GM19025 (cell line): ENCODE results near the gene EPB41L3.
"Not testable (repeated sequence)": the region's sequence is repeated elsewhere in the genome, so short reads cannot be mapped to it uniquely, and the experiment has no call there.

Source experiments
- ATAC-seq: cut with Tn5 transposase; IDR thresholded peaks from one replicate; pipeline ENCODE4 v1.9.1; 2021; ENCODE audit warnings: mild to moderate bottlenecking, low read depth, moderate library complexity; ENCODE audit not compliant: unreplicated experiment

The EPB41L3 gene

DNA sequence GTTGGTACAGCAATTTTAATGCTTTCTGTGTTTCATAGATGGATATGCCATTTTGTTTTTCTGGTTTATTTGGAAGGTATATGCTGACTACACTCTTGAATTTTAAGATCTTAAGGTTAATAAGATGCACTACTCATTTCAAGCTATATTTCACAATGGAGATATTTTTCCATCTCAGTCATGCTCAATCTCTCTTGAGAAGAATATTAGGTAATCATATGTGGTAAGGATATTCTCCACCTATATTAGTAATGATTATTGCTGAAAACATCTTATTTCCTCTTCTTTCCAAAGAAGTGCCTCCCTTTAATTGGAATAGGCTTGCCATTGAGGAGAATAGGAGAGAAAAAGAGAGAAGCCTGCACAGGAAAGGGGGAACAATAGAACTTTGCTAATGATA is 40.1 kb downstream of the EPB41L3 start:
- ATAC-seq: no peak

GRCh38 chr18:5500158-5500939 is 43.4 kb downstream of the EPB41L3 start:
- ATAC-seq: no peak

- ATAC-seq: no peak
Observed at GRCh38 chr18:5498452-5498851, 45.3 kb downstream of the EPB41L3 start.

- ATAC-seq: no peak
Observed at GRCh38 chr18:5496305-5496704, 47.5 kb downstream of the EPB41L3 start.

DNA sequence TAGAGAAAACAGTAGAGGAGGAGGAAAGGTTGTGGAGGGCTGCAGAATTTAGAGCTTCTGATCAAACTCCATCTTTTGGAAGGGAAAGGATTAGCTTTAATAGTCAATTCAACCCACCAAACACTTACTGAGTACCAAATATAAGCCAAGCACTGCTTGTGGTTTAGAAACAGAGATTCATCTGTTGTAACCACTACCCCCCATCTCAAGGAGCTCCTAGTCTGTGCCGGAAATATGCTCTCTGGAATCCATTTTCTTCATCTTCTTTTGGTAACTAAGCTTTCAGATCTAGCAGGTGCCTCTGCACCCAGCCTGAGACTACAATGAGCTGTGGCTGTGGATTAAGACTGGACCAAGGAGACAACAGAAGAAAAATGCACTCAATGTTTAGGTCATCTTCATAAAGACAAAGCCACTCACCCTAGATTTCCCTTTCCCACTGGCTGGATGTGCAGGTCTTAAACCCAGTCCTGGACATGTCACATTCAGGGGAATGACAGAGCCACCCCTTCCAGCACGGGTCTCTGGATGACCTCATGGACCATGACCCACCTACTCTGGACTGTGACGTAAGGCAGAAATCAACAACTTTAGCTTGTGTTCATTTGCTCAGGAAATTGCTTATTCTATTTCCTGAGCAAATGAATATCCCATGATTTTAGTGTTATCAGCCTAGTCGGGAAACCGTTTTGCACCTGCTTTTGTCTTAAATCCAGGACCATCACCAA is 52.9 kb downstream of the EPB41L3 start:
- no peak for ATAC-seq

GRCh38 chr18:5488844-5489243 is 55.0 kb downstream of the EPB41L3 start:
- ATAC-seq: no peak

- not testable (repeated sequence) for ATAC-seq
Observed at GRCh38 chr18:5488044-5488443, 55.8 kb downstream of the EPB41L3 start.

DNA sequence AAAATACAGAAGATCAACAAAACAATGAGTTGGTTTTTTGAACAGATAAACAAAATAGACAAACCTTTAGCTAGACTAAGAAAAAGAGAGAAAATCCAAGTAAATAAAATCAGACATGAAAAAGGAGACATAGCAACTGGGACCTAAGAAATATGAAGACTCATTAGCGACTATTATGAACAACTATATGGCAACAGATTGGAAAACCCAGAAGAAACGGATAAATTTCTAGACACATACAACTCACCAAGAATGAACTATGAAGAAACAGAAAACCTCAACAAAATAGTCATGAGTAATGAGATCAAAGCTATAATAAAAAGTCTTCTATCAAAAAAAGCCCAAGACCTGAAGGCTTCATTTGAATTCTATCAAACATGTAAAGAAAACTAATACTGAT is 59.3 kb downstream of the EPB41L3 start:
- ATAC-seq: no peak

DNA sequence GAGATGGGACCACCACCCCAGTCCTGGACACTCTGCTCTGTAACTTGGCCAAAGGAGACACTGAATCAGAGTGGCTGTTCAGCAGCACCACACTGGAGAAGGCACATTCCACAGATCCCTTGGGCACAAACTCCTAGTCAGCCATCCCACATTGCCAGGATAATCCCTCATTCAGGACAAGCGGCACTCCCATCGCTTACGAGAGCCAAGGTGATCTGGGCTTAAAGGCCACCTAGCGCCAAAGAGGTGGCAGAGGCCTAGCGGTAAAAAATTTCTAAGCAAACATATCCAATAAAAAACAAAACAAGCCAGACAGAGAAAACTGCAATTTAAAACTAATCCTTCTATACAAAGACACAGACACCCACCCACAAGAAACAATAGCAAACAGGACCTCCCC is 62.2 kb downstream of the EPB41L3 start:
- no peak for ATAC-seq

DNA sequence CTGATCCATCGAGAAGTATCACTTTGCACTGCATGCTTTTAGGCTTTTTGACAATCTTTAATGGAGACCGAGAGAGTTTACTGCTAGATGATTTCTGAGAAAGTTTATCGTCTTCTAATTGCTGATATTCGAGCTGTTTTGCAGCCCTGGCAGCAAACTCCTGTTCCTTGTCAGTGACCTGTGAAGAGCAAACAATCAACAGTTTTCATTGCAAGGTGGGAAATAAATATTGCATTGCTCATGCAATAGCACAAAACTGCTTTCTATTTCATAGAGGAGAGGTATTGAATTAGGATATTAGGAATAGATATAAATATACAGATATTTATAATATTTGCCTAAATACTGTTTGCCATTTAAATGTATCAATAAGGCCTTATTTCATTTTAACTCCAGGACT is 65.5 kb downstream of the EPB41L3 start:
- ATAC-seq: no peak

GRCh38 chr18:5476961-5477800 is 66.6 kb downstream of the EPB41L3 start:
- ATAC-seq: no peak

DNA sequence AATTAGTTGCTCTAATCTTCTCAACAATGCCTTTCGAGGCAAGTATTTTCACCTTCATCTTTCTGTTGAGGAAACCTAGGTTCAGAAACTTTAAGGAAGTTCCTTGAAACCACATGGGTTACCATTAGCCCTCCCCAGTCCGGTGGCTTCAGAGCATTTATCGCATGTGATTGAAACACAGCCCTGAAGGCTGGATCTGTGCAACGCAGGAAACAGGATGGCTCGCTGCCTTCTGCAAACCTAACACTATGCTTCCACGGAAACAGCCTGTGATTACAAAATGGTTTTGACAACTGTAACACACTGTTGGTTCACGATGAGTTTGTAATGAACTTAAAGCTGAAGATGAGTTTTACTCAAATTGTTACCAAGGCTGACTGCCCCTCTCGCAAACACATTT is 68.5 kb downstream of the EPB41L3 start:
- no peak for ATAC-seq

- ATAC-seq: no peak
Observed at GRCh38 chr18:5469340-5469739, 74.5 kb downstream of the EPB41L3 start.

- no peak for ATAC-seq
Observed at GRCh38 chr18:5468394-5468793, 75.4 kb downstream of the EPB41L3 start.

DNA sequence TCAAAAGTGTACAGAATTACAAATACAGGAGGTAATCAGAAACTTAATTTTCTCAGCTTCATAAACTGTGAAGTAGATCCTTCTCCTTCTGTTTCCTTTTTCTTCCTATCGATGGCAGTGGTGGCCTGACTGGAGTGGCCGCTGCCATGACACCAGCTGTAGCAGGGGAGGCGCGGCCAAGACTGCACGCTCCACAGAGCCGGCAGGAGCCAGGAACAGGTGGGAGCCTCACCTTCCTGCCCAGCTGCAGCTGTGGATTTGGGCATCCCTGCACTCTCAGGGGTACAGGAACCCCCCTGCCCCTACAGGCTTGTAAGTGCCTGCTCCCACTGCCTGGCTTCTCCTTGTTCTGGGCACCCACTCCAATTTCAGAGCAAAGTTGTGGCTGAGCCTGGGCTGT is 76.1 kb downstream of the EPB41L3 start:
- ATAC-seq: no peak

- ATAC-seq: no peak
Observed at GRCh38 chr18:5466256-5466655, 77.5 kb downstream of the EPB41L3 start.

- no peak for ATAC-seq
Observed at GRCh38 chr18:5464251-5464650, 79.5 kb downstream of the EPB41L3 start.

DNA sequence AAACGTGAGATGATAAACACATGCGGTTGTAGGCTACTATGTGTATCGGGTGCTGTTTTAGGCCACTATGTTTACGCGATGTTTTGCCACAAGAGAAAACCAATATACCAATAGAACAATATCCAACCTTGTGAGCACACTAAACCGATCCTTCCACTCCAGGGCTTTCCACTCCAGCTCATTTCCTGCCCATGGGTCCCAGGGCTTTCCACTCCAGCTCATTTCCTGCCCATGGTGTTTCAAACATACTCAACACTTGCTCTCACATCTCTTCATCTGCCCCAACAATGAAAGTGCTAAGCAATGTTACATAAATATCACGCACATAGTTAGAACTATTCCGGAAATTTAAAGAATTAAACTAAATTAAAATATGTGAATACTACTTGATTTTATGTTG is 80.0 kb downstream of the EPB41L3 start:
- no peak for ATAC-seq

DNA sequence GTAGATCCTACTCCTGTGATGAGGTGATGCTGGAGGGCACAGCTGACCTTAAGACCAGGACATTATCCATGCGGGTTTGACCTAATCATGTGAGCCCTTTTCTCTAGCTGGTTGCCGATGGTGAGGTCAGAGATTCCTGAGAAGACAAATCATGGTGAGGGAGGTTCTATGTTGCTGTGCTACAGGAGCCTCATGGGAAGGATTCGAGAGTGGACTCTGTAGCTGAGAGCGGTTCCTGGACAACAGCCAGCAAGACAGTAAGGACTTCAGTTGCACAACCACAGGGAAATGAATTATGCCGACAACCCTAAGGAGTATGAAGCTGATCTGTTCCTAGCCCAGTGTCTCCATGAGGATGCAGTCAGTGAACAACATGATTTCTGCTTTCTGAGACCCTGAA is 80.4 kb downstream of the EPB41L3 start:
- no peak for ATAC-seq

GRCh38 chr18:5462227-5462626 is 81.6 kb downstream of the EPB41L3 start:
- ATAC-seq: no peak

GRCh38 chr18:5461041-5461440 is 82.8 kb downstream of the EPB41L3 start:
- no peak for ATAC-seq
